Activated CD8-positive, alpha-beta memory T cell treated with anti-CD3 and anti-CD28 coated beads, Interleukin-2, amount 50 U/mL, for 1 hour (primary cell): Measurements from ENCODE around the gene AKR1C3.
"Not testable (repeated sequence)": the region's sequence is repeated elsewhere in the genome, so short reads cannot be mapped to it uniquely, and the experiment has no call there.

ENCODE experiments used
- DNase-seq: peaks from one replicate; pipeline ENCODE4 v3.0.0-alpha.2; 2020; ENCODE audit errors: extremely low read depth

AKR1C3 gene

GRCh38 chr10:5136468-5137087 lies 42.4 kb downstream of the AKR1C3 start:
- no peak for DNase-seq

GRCh38 chr10:5137699-5138098 lies 43.5 kb downstream of the AKR1C3 start:
- not testable (repeated sequence) for DNase-seq

GRCh38 chr10:5142199-5142598 lies 48.0 kb downstream of the AKR1C3 start:
- no peak for DNase-seq

- DNase-seq, result no peak
Observed at GRCh38 chr10:5143137-5143536, 48.9 kb downstream of the AKR1C3 start.

- DNase-seq, result no peak
Observed at GRCh38 chr10:5146920-5147254, 52.7 kb downstream of the AKR1C3 start.

- DNase-seq, result no peak
Observed at GRCh38 chr10:5147255-5147980, 53.2 kb downstream of the AKR1C3 start.

GRCh38 chr10:5147981-5148677 lies 53.9 kb downstream of the AKR1C3 start:
- no peak for DNase-seq

- DNase-seq, result no peak
Observed at GRCh38 chr10:5148678-5149032, 54.4 kb downstream of the AKR1C3 start.

GRCh38 chr10:5151076-5151475 lies 56.9 kb downstream of the AKR1C3 start:
- no peak for DNase-seq

- DNase-seq, result no peak
Observed at GRCh38 chr10:5155951-5156350, 61.7 kb downstream of the AKR1C3 start.
